Measurements from ENCODE around the gene FEV. TPM values are rescaled to one million over a fixed set of nuclear protein-coding genes. Genes with fewer than 3 reads are reported as not detected.

FEV gene
- total RNA-seq, 1 donor from 2014 or later = not detected

DNA sequence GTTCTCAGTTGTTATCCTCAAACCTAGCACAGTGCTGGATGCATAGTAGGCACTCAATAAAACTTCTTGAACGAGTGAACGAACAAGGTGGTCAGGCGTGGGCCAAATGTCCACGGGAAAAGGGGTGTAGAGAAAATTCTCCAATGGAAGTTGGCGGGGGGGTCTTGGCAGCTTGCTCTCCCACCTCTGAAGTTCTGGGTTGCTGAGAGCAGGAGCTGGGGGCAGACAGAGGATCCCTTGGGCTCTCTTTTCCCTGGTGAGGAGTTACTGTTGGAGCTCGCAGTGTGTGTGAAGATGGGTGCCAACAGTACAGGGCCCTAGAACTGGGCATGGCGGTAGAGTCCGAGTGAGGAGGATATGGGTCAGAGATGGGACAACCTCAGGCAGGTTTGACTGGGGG is 10.6 kb upstream of the FEV start:
- DNase-seq (ENCODE audit: low spot score in 2 of 2) = no peak
- H3K9me3 ChIP-seq = no peaks in the 10 kb centered on the region
- peaks cover 13 to 24% of the 10 kb centered on the region in 2 donors for H3K4me1 ChIP-seq
- TF ChIP-seq, protein P1, sequence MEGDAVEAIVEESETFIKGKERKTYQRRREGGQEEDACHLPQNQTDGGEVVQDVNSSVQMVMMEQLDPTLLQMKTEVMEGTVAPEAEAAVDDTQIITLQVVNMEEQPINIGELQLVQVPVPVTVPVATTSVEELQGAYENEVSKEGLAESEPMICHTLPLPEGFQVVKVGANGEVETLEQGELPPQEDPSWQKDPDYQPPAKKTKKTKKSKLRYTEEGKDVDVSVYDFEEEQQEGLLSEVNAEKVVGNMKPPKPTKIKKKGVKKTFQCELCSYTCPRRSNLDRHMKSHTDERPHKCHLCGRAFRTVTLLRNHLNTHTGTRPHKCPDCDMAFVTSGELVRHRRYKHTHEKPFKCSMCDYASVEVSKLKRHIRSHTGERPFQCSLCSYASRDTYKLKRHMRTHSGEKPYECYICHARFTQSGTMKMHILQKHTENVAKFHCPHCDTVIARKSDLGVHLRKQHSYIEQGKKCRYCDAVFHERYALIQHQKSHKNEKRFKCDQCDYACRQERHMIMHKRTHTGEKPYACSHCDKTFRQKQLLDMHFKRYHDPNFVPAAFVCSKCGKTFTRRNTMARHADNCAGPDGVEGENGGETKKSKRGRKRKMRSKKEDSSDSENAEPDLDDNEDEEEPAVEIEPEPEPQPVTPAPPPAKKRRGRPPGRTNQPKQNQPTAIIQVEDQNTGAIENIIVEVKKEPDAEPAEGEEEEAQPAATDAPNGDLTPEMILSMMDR (IDR thresholded peaks at IDR 0.05) = no peak
- H3K27ac ChIP-seq = no peak overlapping the region
- H3K36me3 ChIP-seq = no peaks in the 10 kb centered on the region
- intact Hi-C loops (cut with DNase I) = no loop called here
- peaks cover 46% of the 10 kb centered on the region for H3K27me3 ChIP-seq
- H3K4me3 ChIP-seq = peak overlapping the region in 1 of 2 donors; percentile 54

DNA sequence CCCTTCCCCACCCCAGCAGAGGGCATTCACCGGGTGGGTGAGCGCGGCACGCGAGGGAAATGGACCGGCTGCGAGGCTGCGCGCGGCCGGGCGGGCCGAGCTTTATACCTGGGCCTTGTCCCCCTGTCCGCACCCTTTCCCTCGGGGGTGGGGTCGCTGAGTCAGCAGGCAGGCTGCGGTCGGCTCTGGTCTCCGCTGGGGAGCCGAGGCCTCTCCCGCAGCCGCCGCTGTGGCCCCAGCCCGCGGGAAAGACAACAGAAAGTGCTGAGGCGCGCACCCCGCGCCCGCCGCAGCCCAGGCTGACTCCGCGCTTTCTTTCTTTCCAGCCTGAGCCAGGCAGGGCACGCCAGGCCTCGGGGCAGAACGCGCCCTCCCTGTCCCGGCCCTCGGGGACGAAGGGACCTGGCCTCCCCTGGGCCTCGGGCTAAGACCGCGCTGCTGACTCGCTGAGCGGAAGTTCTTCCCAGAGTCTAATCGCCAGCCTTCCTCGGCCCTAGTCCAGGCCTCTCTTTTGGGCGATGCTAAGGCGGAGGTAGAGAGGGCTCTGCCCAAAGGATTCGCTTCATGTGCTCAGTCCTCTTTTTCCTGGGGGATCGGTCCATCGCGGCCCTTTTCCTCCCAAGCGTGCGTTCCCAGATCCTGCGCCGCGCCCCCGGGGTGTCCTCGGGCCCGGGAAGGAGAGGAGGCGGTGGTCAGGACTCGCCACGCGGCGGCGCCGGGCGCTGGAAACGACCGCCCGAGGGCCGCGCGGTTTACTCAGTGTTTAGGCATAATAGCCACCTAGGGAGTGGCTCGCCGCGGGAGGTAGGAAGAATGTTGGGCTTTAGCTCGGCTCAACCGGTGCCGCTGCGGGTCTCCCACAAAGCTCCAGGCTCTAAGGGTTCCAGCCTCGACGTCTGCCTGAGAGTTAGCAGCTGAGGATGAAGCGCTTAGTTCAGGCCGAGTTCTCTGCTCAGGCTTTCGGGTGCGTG is 8.6 kb upstream of the FEV start, which contains the start of gene CRYBA2:
Gene CRYBA2, minus strand, starts transcription at position 78 of the 971 bp plus-strand sequence. CDS start 246 bp downstream, outside the sequence.
- peaks cover 56% of the 10 kb centered on the region for H3K27me3 ChIP-seq
- TF ChIP-seq, protein P1 (IDR thresholded peaks at IDR 0.05) = no peak

DNA sequence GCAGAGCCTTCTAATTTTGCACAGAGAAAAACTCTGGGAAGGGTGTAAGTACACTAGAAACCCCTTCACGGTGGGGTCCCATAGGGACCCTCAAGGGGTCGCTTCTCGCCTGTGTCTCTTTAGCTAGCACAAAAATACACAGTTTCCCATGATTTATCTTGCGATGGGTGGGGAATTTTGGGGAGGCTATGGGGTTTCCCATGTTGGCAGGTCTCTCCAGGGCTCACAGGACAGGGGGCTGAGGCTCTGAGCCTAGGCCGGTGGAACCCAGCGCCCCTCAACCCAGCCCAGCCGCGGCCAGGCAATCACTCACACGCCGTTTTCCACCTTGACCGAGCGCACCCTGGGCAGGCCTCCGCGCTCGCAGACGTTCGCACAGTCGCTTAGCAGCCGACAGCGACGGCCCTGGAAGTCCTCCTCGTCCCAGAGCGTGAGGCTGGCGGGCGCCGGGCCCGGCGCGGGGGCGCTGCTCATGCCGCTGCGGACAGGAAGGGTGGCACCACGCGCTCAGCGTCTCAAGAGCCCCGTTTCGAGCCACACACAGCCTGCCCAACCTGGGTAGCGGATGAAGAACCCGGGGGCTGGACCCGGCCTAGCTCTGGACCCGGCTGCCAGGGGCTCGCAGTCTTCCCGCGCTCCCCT is 7.8 kb upstream of the FEV start:
- Histone ChIP-seq H3K27me3 (peaks cover 56% of the 10 kb centered on the region), H3K9me3 (no peaks in the 10 kb centered on the region)

More for the DNA sequence above, 8.6 kb upstream of the FEV start, which contains the start of gene CRYBA2:
- H3K4me3 ChIP-seq = peak within 1 kb of the TSS; percentile 54 to 64
- no peaks in the 10 kb centered on the region for H3K36me3 ChIP-seq
- peaks cover 13 to 24% of the 10 kb centered on the region in 2 donors for H3K4me1 ChIP-seq
- intact Hi-C loops (cut with DNase I) = no loop called here
- no peak within 1 kb of the TSS for H3K27ac ChIP-seq
- H3K9me3 ChIP-seq = no peaks in the 10 kb centered on the region
- DNase-seq (ENCODE audit: low spot score in 2 of 2) = no peak

DNA sequence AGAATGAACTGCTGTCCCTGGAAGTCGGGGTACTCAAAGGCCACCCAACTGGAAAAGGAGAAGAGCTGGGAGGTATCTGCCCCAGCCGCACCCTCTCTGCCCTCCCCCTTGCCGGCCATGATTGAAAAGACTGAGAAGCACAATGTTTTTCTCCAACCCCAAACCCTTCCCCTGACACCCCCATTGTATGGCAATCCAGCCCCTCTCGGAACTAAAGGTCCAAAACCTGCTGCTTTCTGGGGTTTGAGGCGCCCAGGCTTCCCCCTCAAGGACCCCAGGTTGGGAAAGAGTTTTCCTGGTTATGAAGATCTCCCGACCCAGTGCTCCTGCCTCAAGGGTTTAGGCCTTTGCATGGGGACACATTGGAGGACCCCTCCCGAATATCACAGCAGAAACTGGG is 7.2 kb upstream of the FEV start:
- H3K9me3 ChIP-seq = no peaks in the 10 kb centered on the region
- no peak overlapping the region for H3K27ac ChIP-seq
- H3K27me3 ChIP-seq = peaks cover 56% of the 10 kb centered on the region
- H3K36me3 ChIP-seq = no peaks in the 10 kb centered on the region
- no peak for DNase-seq (ENCODE audit: low spot score in 2 of 2)
- H3K4me1 ChIP-seq = peaks cover 13 to 24% of the 10 kb centered on the region in 2 donors
- no peak overlapping the region for H3K4me3 ChIP-seq
- TF ChIP-seq, protein P1 (IDR thresholded peaks at IDR 0.05) = no peak
- intact Hi-C loops (cut with DNase I) = no loop called here

More for the DNA sequence above, 7.8 kb upstream of the FEV start:
- no peaks in the 10 kb centered on the region for H3K36me3 ChIP-seq
- peaks cover 13 to 24% of the 10 kb centered on the region in 2 donors for H3K4me1 ChIP-seq
- intact Hi-C loops (cut with DNase I) = no loop called here
- no peak for DNase-seq (ENCODE audit: low spot score in 2 of 2)
- no peak overlapping the region for H3K27ac ChIP-seq
- TF ChIP-seq, protein P1 (IDR thresholded peaks at IDR 0.05) = no peak
- peak overlapping the region; percentile 54 to 64 for H3K4me3 ChIP-seq

DNA sequence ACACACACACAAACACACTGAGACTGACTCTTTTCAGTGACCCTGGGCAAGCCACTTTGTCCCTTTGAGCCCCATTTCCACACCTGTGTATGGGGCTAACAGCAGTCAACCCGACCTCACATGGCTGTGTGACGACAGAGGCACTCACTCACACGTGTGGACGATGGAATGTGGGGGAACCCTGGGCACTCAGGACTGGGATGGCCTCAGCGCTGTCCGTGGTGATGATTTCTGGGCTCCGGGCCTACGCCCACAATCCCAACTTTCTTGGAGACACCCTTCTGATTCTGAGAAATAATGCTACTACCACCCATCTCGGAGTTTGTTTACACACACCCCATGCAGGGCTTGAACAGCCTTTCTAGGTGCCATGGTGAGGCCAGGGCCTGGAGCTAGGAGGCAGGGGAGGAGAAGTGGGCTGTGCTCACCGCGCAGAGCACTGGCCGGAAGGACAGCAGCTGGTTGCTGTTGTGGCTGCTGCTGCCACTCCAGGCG is 6.7 kb upstream of the FEV start:
- Histone ChIP-seq H3K9me3 (no peaks in the 10 kb centered on the region), H3K36me3 (no peaks in the 10 kb centered on the region), H3K27me3 (peaks cover 56% of the 10 kb centered on the region), H3K4me3 (no peak overlapping the region), H3K4me1 (peaks cover 13 to 24% of the 10 kb centered on the region in 2 donors), H3K27ac (no peak overlapping the region)
- TF ChIP-seq, protein P1 (IDR thresholded peaks at IDR 0.05) = no peak
- DNase-seq (ENCODE audit: low spot score in 2 of 2) = no peak
- intact Hi-C loops (cut with DNase I) = no loop called here

All from ascending aorta (tissue), 2 donors.